B cell (primary cell): Measurements from ENCODE around the gene NPHP4.

Source experiments
- CTCF ChIP-seq: fragments of 200-600 bp; IDR thresholded peaks from one replicate; pipeline ENCODE4 v1.8.0; 2022; ENCODE audit warnings: antibody characterized with exemption, mild to moderate bottlenecking
- EZH2 ChIP-seq: IDR thresholded peaks from 2 replicates; pipeline ENCODE4 v1.6.1; 2012; ENCODE audit warnings: borderline replicate concordance, low read depth, mild to moderate bottlenecking, moderate library complexity, low read length; ENCODE audit not compliant: insufficient read depth, poor library complexity, severe bottlenecking

GRCh38 chr1:5815716-5816115, 176.5 kb downstream of the NPHP4 start:
- TF ChIP-seq CTCF (no peak), EZH2 (no peak)
